Ascending aorta (tissue), 2 donors: Measurements from ENCODE around the gene EIF4EBP2. TPM values are rescaled to one million over a fixed set of nuclear protein-coding genes. Genes with fewer than 3 reads are reported as not detected.
A peak's percentile ranks its signal among the peaks of the same experiment; 100 is the strongest.

Experiments
- DNase-seq, 2 donors: peaks; one replicate each; pipeline ENCODE4 v3.0.0-alpha.2; 2019; ENCODE audit warnings: low spot score in 2 of 2
- H3K27ac ChIP-seq, 2 donors: fragments of 200-600 bp; sonication (generic); one replicate each; pipeline ENCODE4 v1.5.1; 2016 to 2017; ENCODE audit warnings: mild to moderate bottlenecking in 1 of 2
- H3K27me3 ChIP-seq: fragments of 200-600 bp; sonication (generic); one replicate; pipeline ENCODE4 v1.5.1; 2017
- H3K36me3 ChIP-seq, 2 donors: fragments of 200-600 bp; sonication (generic); one replicate each; pipeline ENCODE4 v1.5.1; 2016
- H3K4me1 ChIP-seq, 2 donors: fragments of 200-600 bp; sonication (generic); one replicate each; pipeline ENCODE4 v1.5.1; 2016 to 2017; ENCODE audit warnings: mild to moderate bottlenecking in 1 of 2
- H3K4me3 ChIP-seq, 2 donors: fragments of 200-600 bp; sonication (generic); one replicate each; pipeline ENCODE4 v1.5.1; 2016 to 2017; ENCODE audit warnings: mild to moderate bottlenecking in 1 of 2
- H3K9me3 ChIP-seq, 2 donors: fragments of 200-600 bp; sonication (generic); one replicate each; pipeline ENCODE4 v1.5.1; 2016
- intact Hi-C: fragments of 100-400 bp; cut with DNase I; formaldehyde crosslinking; loops from one replicate; pipeline ENCODE4 v1.15.1; 2023
- total RNA-seq: library from RNA; depleted of rRNA; stranded (reverse); fragments of >200 nt; gene quantifications from one replicate; pipeline ENCODE4 v1.1.0, GENCODE V29; 2016
- TF ChIP-seq, protein P1 (sequence below), 3 experiments: fragments of 200-600 bp in 2 of 3; fragments of 450-650 bp in 1 of 3; sonication (generic) in 2 of 3; IDR thresholded peaks; one replicate each; pipeline ENCODE4 v1.5.1; 2016 to 2019; ENCODE audit warnings: antibody characterized with exemption in 3 of 3, mild to moderate bottlenecking in 1 of 3, moderate library complexity in 1 of 3

The EIF4EBP2 gene
- 35.4 TPM for total RNA-seq

DNA sequence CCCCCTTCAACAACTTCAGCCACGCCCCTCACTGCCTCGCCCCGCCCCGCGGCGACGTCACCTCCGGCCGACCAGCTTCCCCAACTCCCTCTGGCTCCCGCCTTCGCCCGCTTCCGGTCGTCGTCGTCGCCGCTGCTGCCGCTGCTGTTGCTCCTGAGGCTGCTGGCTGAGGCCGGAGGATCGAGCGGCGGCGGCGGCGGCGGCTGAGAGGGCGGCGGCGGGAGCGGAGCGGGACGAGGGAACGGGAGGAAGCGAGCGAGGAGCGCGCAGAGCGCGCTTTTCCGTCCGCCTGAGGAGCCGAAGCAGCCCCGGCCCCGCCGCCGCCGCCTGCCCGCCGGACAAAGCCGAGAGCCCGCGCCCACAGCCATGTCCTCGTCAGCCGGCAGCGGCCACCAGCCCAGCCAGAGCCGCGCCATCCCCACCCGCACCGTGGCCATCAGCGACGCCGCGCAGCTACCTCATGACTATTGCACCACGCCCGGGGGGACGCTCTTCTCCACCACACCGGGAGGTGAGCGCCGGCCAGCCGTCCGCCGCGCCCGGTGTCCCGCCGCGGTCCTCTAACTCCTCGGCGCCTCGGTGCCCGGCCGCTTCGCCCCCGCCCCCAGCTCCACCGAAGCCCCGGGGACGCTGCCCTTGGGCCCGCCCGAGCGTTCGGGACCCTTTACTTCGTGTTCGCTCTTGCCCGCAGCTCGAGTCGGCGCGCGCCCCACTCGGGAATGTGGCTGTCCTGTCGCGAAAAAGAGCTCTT is at the start of gene EIF4EBP2:
Gene EIF4EBP2, plus strand, starts transcription at position 110 of the 751 bp plus-strand sequence. Its CDS starts 257 bp downstream, at position 367.
- peak within 1 kb of the TSS; percentile 98 to 100 for H3K27ac ChIP-seq
- peak within 1 kb of the TSS; percentile 84 to 96 for H3K4me3 ChIP-seq
- TF ChIP-seq, protein P1, sequence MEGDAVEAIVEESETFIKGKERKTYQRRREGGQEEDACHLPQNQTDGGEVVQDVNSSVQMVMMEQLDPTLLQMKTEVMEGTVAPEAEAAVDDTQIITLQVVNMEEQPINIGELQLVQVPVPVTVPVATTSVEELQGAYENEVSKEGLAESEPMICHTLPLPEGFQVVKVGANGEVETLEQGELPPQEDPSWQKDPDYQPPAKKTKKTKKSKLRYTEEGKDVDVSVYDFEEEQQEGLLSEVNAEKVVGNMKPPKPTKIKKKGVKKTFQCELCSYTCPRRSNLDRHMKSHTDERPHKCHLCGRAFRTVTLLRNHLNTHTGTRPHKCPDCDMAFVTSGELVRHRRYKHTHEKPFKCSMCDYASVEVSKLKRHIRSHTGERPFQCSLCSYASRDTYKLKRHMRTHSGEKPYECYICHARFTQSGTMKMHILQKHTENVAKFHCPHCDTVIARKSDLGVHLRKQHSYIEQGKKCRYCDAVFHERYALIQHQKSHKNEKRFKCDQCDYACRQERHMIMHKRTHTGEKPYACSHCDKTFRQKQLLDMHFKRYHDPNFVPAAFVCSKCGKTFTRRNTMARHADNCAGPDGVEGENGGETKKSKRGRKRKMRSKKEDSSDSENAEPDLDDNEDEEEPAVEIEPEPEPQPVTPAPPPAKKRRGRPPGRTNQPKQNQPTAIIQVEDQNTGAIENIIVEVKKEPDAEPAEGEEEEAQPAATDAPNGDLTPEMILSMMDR (IDR thresholded peaks at IDR 0.05), result no peak
- no peaks in the 10 kb centered on the region for H3K36me3 ChIP-seq
- peaks cover 6 to 25% of the 10 kb centered on the region in 2 donors for H3K4me1 ChIP-seq
- H3K27me3 ChIP-seq, result no peaks in the 10 kb centered on the region
- intact Hi-C loops, result loop anchor here (1.0 to 2.0 kb wide), 5 partner anchors 22 to 171 kb away; partner anchors contain the start of genes LRRC20 and PPA1
- H3K9me3 ChIP-seq, result no peaks in the 10 kb centered on the region
- peak; percentile 86 to 99 for DNase-seq

DNA sequence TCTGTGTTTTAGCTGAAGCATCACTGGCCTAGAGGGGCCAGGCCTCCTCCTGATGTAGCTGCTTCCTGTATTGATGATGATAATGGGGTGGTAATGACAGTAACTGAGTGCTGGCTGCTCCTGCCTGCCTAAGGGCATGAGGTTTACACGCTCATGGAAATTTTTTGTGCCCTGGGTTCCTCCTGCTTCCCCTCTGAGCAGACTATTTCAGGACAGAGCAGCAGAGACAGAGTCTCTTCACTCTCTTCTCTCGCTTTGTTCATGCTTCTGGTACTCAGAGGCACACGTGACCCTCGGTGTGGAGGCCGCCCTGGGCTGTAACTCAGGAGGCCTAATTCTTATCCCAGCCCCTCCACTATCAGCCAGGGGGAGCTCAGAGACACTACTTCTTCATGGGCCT is 49.4 kb upstream of the EIF4EBP2 start:
- no peak overlapping the region for H3K4me3 ChIP-seq
- intact Hi-C loops, result no loop called here
- H3K36me3 ChIP-seq, result no peaks in the 10 kb centered on the region
- H3K9me3 ChIP-seq, result no peaks in the 10 kb centered on the region
- no peak for DNase-seq
- TF ChIP-seq, protein P1 (IDR thresholded peaks at IDR 0.05), result no peak
- no peaks in the 10 kb centered on the region for H3K4me1 ChIP-seq
- no peak overlapping the region for H3K27ac ChIP-seq
- no peaks in the 10 kb centered on the region for H3K27me3 ChIP-seq

GRCh38 chr10:70355051-70356021 is 48.6 kb upstream of the EIF4EBP2 start:
- no peak for DNase-seq
- no peak overlapping the region for H3K4me3 ChIP-seq
- H3K4me1 ChIP-seq, result no peaks in the 10 kb centered on the region
- H3K9me3 ChIP-seq, result no peaks in the 10 kb centered on the region
- TF ChIP-seq, protein P1 (IDR thresholded peaks at IDR 0.05), result no peak
- no peaks in the 10 kb centered on the region for H3K27me3 ChIP-seq
- intact Hi-C loops, result no loop called here
- H3K36me3 ChIP-seq, result no peaks in the 10 kb centered on the region
- no peak overlapping the region for H3K27ac ChIP-seq

DNA sequence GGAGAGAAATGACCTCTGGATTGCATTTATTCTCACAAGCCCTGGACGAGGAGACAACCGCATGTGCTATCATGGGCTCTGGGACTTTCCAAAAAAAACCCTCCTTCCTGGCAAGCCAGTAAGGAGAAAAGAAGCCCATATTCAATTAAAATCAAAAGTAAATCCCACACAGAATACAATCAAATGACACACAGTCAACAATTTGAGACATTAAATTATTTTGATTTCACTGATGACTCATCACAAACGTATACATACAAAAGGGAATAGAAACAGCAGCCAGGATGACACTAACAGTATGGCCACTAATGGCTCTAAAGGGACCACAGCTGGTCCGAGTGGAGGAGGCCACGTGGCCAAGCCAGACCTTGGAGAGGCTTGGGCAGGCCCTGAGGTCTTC is 46.4 kb upstream of the EIF4EBP2 start:
- H3K27me3 ChIP-seq, result no peaks in the 10 kb centered on the region
- DNase-seq, result no peak
- no peak overlapping the region for H3K27ac ChIP-seq
- no peaks in the 10 kb centered on the region for H3K4me1 ChIP-seq
- intact Hi-C loops, result no loop called here
- H3K4me3 ChIP-seq, result no peak overlapping the region
- no peaks in the 10 kb centered on the region for H3K9me3 ChIP-seq
- H3K36me3 ChIP-seq, result no peaks in the 10 kb centered on the region
- TF ChIP-seq, protein P1 (IDR thresholded peaks at IDR 0.05), result no peak

DNA sequence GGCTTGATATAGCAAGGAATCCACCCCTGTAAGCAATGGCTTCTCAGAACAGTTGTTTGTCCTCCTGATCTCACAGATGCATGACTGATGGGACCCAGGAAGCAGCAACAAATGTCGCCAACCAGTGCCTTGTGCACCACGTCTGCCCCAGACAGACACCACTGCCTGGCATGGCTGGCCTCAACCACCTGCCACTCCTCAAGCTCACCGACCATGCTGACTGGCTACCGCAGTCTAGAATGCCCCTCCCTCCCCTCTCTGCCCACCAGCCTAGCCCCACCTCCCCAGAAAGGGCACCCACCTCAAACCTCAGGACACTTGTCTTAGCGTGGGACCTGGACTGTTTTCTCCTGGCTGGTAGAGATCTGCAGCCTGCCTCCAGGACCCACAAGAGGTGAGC is 45.5 kb upstream of the EIF4EBP2 start:
- intact Hi-C loops, result no loop called here
- Histone ChIP-seq H3K9me3 (no peaks in the 10 kb centered on the region), H3K27ac (no peak overlapping the region), H3K4me3 (no peak overlapping the region), H3K4me1 (peaks cover 0 to 5% of the 10 kb centered on the region in 2 donors), H3K27me3 (no peaks in the 10 kb centered on the region), H3K36me3 (no peaks in the 10 kb centered on the region)
- TF ChIP-seq, protein P1 (IDR thresholded peaks at IDR 0.05), result no peak
- no peak for DNase-seq
